ENCODE data around the gene PRPF39. TPM values are rescaled to one million over a fixed set of nuclear protein-coding genes. Genes with fewer than 3 reads are reported as not detected.
A peak's percentile ranks its signal among the peaks of the same experiment; 100 is the strongest.

PRPF39 gene
- total and polyA plus RNA-seq, 2 of the 13 experiments (the other 11 are each of a cell fraction or from before 2014, with no cell fraction given): 44.2 to 65.0 TPM

DNA sequence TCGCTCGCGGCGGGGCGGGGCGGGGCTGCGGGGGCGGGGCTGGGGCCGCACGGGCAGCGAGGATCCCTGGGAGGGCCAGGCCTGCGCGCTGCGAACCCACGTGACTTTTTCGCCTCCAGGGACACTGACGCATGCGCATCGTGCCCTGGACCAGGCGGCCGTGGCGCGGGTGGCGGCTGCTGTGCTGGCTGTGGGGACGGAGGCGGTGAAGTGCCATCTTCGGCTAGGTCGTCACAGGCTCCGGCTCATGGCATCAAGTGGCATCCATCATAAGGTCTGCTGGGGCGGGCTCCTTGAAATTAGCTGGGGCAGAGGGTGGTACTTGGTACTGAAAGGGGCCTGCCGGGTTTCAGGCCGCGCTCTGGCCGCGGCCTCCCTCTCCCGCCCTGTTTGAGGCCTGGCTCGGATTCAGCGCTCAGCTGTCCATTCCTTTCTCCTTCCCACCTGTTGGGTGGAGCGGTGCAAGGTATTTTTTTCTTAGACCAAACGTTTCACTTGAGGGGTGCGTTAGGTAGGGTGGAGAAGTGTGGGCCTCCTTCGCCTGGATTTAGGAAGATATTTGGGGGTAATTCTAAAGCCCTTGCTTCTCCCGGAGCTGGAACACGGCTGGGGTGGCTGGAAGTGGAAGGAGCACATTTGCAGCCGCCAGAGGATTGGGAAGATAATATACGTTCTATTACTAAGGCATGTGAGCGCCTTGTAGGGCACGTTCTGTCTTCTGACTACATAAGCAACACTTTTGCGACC lies at the start of gene PRPF39 (continued):
- TF ChIP-seq ZNF75D (CRISPR knock-in tag; IDR thresholded peaks at IDR 0.05; ENCODE audit: borderline replicate concordance) (no peak), DDIT3 (CRISPR knock-in tag; IDR thresholded peaks at IDR 0.05) (no peak), ZNF839 (CRISPR knock-in tag; IDR thresholded peaks at IDR 0.05; ENCODE audit: borderline replicate concordance) (peak; percentile 68; the same call in 1 of the 2 replicates), NKX3-1 (CRISPR knock-in tag; IDR thresholded peaks at IDR 0.05) (0 out of 2 replicates have a peak, but pooled peaks have one; percentile 41), RORA (CRISPR knock-in tag; IDR thresholded peaks at IDR 0.05) (no peak), HES4 (CRISPR knock-in tag; IDR thresholded peaks at IDR 0.05; ENCODE audit: borderline replicate concordance) (no peak), PAWR (CRISPR knock-in tag; IDR thresholded peaks at IDR 0.05; ENCODE audit: borderline replicate concordance) (no peak), ZHX2 (IDR thresholded peaks at IDR 0.05; ENCODE audit: low read depth) (no peak), ZHX2 (CRISPR knock-in tag; IDR thresholded peaks at IDR 0.05; ENCODE audit: borderline replicate concordance) (no peak), ZNF746 (CRISPR knock-in tag; IDR thresholded peaks at IDR 0.05) (no peak), ZNF562 (CRISPR knock-in tag; IDR thresholded peaks at IDR 0.05; ENCODE audit: borderline replicate concordance) (no peak), ZNF343 (CRISPR knock-in tag; IDR thresholded peaks at IDR 0.05) (no peak), ZNF414 (CRISPR knock-in tag; IDR thresholded peaks at IDR 0.05) (no peak), MIXL1 (CRISPR knock-in tag; IDR thresholded peaks at IDR 0.05) (no peak), ZNF652 (CRISPR knock-in tag; IDR thresholded peaks at IDR 0.05; ENCODE audit: borderline replicate concordance, low read depth) (no peak)
- TF ChIP-seq, protein P1, sequence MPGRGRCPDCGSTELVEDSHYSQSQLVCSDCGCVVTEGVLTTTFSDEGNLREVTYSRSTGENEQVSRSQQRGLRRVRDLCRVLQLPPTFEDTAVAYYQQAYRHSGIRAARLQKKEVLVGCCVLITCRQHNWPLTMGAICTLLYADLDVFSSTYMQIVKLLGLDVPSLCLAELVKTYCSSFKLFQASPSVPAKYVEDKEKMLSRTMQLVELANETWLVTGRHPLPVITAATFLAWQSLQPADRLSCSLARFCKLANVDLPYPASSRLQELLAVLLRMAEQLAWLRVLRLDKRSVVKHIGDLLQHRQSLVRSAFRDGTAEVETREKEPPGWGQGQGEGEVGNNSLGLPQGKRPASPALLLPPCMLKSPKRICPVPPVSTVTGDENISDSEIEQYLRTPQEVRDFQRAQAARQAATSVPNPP (CRISPR knock-in tag; IDR thresholded peaks at IDR 0.05): no peak
- TF ChIP-seq, protein P2, sequence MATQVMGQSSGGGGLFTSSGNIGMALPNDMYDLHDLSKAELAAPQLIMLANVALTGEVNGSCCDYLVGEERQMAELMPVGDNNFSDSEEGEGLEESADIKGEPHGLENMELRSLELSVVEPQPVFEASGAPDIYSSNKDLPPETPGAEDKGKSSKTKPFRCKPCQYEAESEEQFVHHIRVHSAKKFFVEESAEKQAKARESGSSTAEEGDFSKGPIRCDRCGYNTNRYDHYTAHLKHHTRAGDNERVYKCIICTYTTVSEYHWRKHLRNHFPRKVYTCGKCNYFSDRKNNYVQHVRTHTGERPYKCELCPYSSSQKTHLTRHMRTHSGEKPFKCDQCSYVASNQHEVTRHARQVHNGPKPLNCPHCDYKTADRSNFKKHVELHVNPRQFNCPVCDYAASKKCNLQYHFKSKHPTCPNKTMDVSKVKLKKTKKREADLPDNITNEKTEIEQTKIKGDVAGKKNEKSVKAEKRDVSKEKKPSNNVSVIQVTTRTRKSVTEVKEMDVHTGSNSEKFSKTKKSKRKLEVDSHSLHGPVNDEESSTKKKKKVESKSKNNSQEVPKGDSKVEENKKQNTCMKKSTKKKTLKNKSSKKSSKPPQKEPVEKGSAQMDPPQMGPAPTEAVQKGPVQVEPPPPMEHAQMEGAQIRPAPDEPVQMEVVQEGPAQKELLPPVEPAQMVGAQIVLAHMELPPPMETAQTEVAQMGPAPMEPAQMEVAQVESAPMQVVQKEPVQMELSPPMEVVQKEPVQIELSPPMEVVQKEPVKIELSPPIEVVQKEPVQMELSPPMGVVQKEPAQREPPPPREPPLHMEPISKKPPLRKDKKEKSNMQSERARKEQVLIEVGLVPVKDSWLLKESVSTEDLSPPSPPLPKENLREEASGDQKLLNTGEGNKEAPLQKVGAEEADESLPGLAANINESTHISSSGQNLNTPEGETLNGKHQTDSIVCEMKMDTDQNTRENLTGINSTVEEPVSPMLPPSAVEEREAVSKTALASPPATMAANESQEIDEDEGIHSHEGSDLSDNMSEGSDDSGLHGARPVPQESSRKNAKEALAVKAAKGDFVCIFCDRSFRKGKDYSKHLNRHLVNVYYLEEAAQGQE (IDR thresholded peaks at IDR 0.05; ENCODE audit: borderline replicate concordance in 1 of 2, low read depth in 1 of 2, low read length in 2 of 2): no peak

Measured in HepG2 (cell line).